K562 (cell line): ENCODE results near the gene METTL23. TPM values are rescaled to one million over a fixed set of nuclear protein-coding genes. Genes with fewer than 3 reads are reported as not detected.

Source experiments
- ATAC-seq: fragments of 200-7000 bp; cut with Tn5 transposase; 3 replicates; pipeline ENCODE4 v1.9.1; 2020; ENCODE audit warnings: moderate library complexity
- BruUV-seq: library from RNA; stranded (reverse); fragments of 400-500 nt; replicated peaks from 2 replicates; lab custom pipeline; 2021; lab: Mats Ljungman, UMichigan
- CTCF ChIA-PET: fragments of 300-600 bp; formaldehyde crosslinking; extraction: SDS; loops from one replicate; lab custom pipeline; 2021; ENCODE audit warnings: low intra/inter-chr PET ratio; lab: Yijun Ruan, JAX
- POLR2A ChIA-PET: fragments of 300-600, 350-650 bp; sonication (Branson Sonifier 250); formaldehyde crosslinking; extraction: SDS; loops from one replicate; lab custom pipeline; 2021; ENCODE audit warnings: antibody characterized with exemption, inconsistent platforms; lab: Yijun Ruan, JAX
- DNase-seq, 4 experiments: peaks; one replicate each; pipeline versions ENCODE4 v3.0.0 to v3.0.0-alpha.2; 2011 to 2018; ENCODE audit warnings: low spot score in 3 of 4, mixed read lengths in 3 of 4; ENCODE audit errors: extremely low read depth in 1 of 4
- FAIRE-seq: peaks from 2 replicates; lab custom pipeline; 2011; peaks lifted over from hg19 to GRCh38; lab: Jason Lieb, UNC
- H2AFZ ChIP-seq: 2 replicates; pipeline ENCODE4 v1.6.0; 2011; ENCODE audit warnings: low read depth, low read length, control low read depth, inconsistent platforms
- H3K27ac ChIP-seq: fragments of 200-600 bp; 3 replicates; pipeline ENCODE4 v1.8.0; 2011; ENCODE audit warnings: low read depth, mild to moderate bottlenecking, control low read depth, inconsistent platforms, low read length, moderate library complexity, mixed read lengths; ENCODE audit errors: extremely low read depth
- H3K27me3 ChIP-seq, 2 experiments: fragments of 300-600 bp in 1 of 2; 2 replicates in 1 of 2; 3 replicates in 1 of 2; pipeline versions ENCODE4 v1.6.0 to v1.8.0; 2011; ENCODE audit warnings: inconsistent platforms in 2 of 2, low read length in 2 of 2, mild to moderate bottlenecking in 1 of 2, mixed read lengths in 1 of 2, moderate library complexity in 1 of 2; ENCODE audit not compliant: control insufficient read depth in 2 of 2, insufficient read depth in 2 of 2
- H3K36me3 ChIP-seq: fragments of 300-600 bp; 3 replicates; pipeline ENCODE4 v1.8.0; 2011; ENCODE audit warnings: mild to moderate bottlenecking, low read length, inconsistent platforms; ENCODE audit not compliant: control insufficient read depth, insufficient read depth
- H3K4me1 ChIP-seq, 2 experiments: fragments of 200-600 bp in 1 of 2; replicated peaks in 1 of 2; 2 replicates in 1 of 2; 3 replicates in 1 of 2; pipeline versions ENCODE4 v1.5.1 to v1.8.0; 2011; ENCODE audit warnings: inconsistent platforms in 2 of 2, low read length in 2 of 2, mild to moderate bottlenecking in 1 of 2, mixed read lengths in 1 of 2, moderate library complexity in 1 of 2; ENCODE audit not compliant: control insufficient read depth in 2 of 2, insufficient read depth in 2 of 2
- H3K4me2 ChIP-seq: 2 replicates; pipeline ENCODE4 v1.6.1; 2011; ENCODE audit warnings: low read length, control low read depth, inconsistent platforms, mixed read lengths; ENCODE audit not compliant: insufficient read depth
- H3K4me3 ChIP-seq: fragments of 200-600 bp; sonication (generic), shearing (Covaris generic); 2 replicates; pipeline ENCODE4 v1.5.1; 2016; ENCODE audit warnings: control low read depth, inconsistent platforms
- H3K79me2 ChIP-seq: fragments of 200-600 bp; 3 replicates; pipeline ENCODE4 v1.8.0; 2011; ENCODE audit warnings: low read length, inconsistent platforms; ENCODE audit not compliant: control insufficient read depth, insufficient read depth
- H3K9ac ChIP-seq, 2 experiments: 2 replicates each; pipeline versions ENCODE4 v1.6.0 to v1.6.1; 2011; ENCODE audit warnings: low read depth in 2 of 2, low read length in 2 of 2, control low read depth in 1 of 2, inconsistent platforms in 1 of 2, mild to moderate bottlenecking in 1 of 2, mixed read lengths in 1 of 2; ENCODE audit not compliant: insufficient read depth in 1 of 2
- H3K9me1 ChIP-seq: one replicate; pipeline ENCODE4 v1.6.0; 2011; ENCODE audit warnings: inconsistent platforms, mild to moderate bottlenecking, low read length, moderate library complexity; ENCODE audit not compliant: control insufficient read depth, insufficient read depth
- H3K9me3 ChIP-seq: replicated peaks from 2 replicates; pipeline ENCODE4 v1.5.1; 2011; ENCODE audit warnings: low read depth, low read length, inconsistent platforms; ENCODE audit not compliant: control insufficient read depth, insufficient read depth
- H4K20me1 ChIP-seq: replicated peaks from 2 replicates; pipeline ENCODE4 v1.6.1; 2011; ENCODE audit warnings: low read length, inconsistent platforms, mixed read lengths; ENCODE audit not compliant: control insufficient read depth, insufficient read depth
- ARID3A ChIP-seq: IDR thresholded peaks from 2 replicates; pipeline ENCODE4 v1.6.1; 2012; ENCODE audit warnings: low read depth, low read length, improper control_type of control experiment, borderline replicate concordance
- ATF2 ChIP-seq: sonication (generic); formaldehyde crosslinking; IDR thresholded peaks from 2 replicates; pipeline ENCODE4 v1.8.1; 2022; ENCODE audit warnings: missing genetic modification reagents
- ATF7 ChIP-seq: fragments of 450-650 bp; IDR thresholded peaks from 2 replicates; pipeline ENCODE4 v1.7.1; 2014; ENCODE audit warnings: mild to moderate bottlenecking, moderate library complexity
- GTF2A2 ChIP-seq: IDR thresholded peaks from 2 replicates; pipeline ENCODE4 v1.6.1; 2016; ENCODE audit warnings: mild to moderate bottlenecking, missing genetic modification characterization, missing compliant biosample characterization
- GTF2B ChIP-seq: IDR thresholded peaks from 2 replicates; pipeline ENCODE4 v1.6.1; 2011; ENCODE audit not compliant: insufficient read length; ENCODE audit errors: extremely low read depth
- HDAC1 ChIP-seq, 2 experiments: fragments of 450-650 bp; IDR thresholded peaks; 2 replicates each; pipeline ENCODE4 v1.6.1; 2016 to 2017; ENCODE audit warnings: inconsistent platforms in 1 of 2, mild to moderate bottlenecking in 1 of 2, moderate library complexity in 1 of 2
- HMGN3 ChIP-seq: IDR thresholded peaks from 2 replicates; pipeline ENCODE4 v1.6.1; 2011; ENCODE audit warnings: borderline replicate concordance, low read depth, mild to moderate bottlenecking, mixed read lengths, low read length; ENCODE audit not compliant: insufficient read length; ENCODE audit errors: extremely low read depth
- HNRNPUL1 ChIP-seq: fragments of 200-400 bp; formaldehyde crosslinking; IDR thresholded peaks from 2 replicates; pipeline ENCODE4 v1.6.1; 2017; ENCODE audit warnings: low read length
- NCOA6 ChIP-seq: fragments of 450-650 bp; IDR thresholded peaks from 2 replicates; pipeline ENCODE4 v1.6.1; 2017; ENCODE audit warnings: mild to moderate bottlenecking
- NONO ChIP-seq, 2 experiments: fragments of 200-400 bp in 1 of 2; fragments of 450-650 bp in 1 of 2; formaldehyde crosslinking in 1 of 2; IDR thresholded peaks; 2 replicates each; pipeline ENCODE4 v1.6.1; 2017; ENCODE audit warnings: low read depth in 2 of 2, mild to moderate bottlenecking in 2 of 2, moderate library complexity in 2 of 2, low read length in 1 of 2
- RHOXF2B ChIP-seq: fragments of 250-450 bp; sonication (Bioruptor Pico); conservative IDR thresholded peaks from 2 replicates; pipeline ENCODE4 v1.5.1; 2021
- SAP30 ChIP-seq: fragments of 200-600 bp; sonication (generic); IDR thresholded peaks from 2 replicates; pipeline ENCODE4 v1.6.1; 2012; ENCODE audit warnings: borderline replicate concordance, low read depth, mild to moderate bottlenecking, moderate library complexity, low read length, control low read depth, inconsistent platforms; ENCODE audit not compliant: insufficient read depth, poor library complexity, severe bottlenecking
- SMARCE1 ChIP-seq: fragments of 450-650 bp; IDR thresholded peaks from 2 replicates; pipeline ENCODE4 v1.7.1; 2016; ENCODE audit warnings: mild to moderate bottlenecking
- ZNF253 ChIP-seq: fragments of 250-450 bp; sonication (Bioruptor Pico); conservative IDR thresholded peaks from 2 replicates; pipeline ENCODE4 v1.6.1; 2021; ENCODE audit warnings: mild to moderate bottlenecking
- ZNF586 ChIP-seq: fragments of 450-650 bp; formaldehyde crosslinking; conservative IDR thresholded peaks from 2 replicates; pipeline ENCODE4 v1.4.0; 2020; ENCODE audit warnings: mild to moderate bottlenecking, moderate library complexity
- ZNF695 ChIP-seq: fragments of 450-650 bp; formaldehyde crosslinking; IDR thresholded peaks from 2 replicates; pipeline ENCODE4 v1.4.0; 2020; ENCODE audit warnings: mild to moderate bottlenecking, moderate library complexity
- WGBS: fragments of 100-300 bp; shearing (Covaris generic); methylation state at CpG from one replicate; pipeline ENCODE4 v1.1.6; 2016; ENCODE audit warnings: low coverage, mixed read lengths; ENCODE audit not compliant: insufficient coverage; ENCODE audit errors: missing lambda C conversion rate; 5-methylcytosine and 5-hydroxymethylcytosine counted together
- in situ Hi-C: fragments of 300-500 bp; cut with MboI; formaldehyde crosslinking; loops from 4 replicates; pipeline ENCODE4 v1.15.0; 2018; ENCODE audit warnings: inconsistent platforms, mixed read lengths
- intact Hi-C: fragments of 100-400 bp; cut with micrococcal nuclease; formaldehyde crosslinking; loops from 2 replicates; pipeline ENCODE4 v1.14.2; 2022
- polyA plus RNA-seq, 8 experiments: library from polyadenylated mRNA; depleted of rRNA in 4 of 8; stranded (reverse) in 5 of 8; unstranded in 3 of 8; fragments of >200 nt; fragmentation: Nextera tagmentation in 2 of 8; fragmentation: Illumina TruSeq in 1 of 8; extraction: Ambion mirVana in 2 of 8; extraction: Trizol in 1 of 8; gene quantifications; 2 replicates each; pipeline versions ENCODE4 v1.2.1 to v1.2.3, GENCODE V29; 2011 to 2014; ENCODE audit warnings: inconsistent platforms in 1 of 8, missing spikeins in 1 of 8
- total RNA-seq, 7 experiments: library from RNA; depleted of rRNA in 6 of 7; stranded (reverse); fragments of >200 nt in 6 of 7; fragmentation: Illumina TruSeq in 2 of 7; extraction: Trizol in 2 of 7; gene quantifications; 2 replicates each; pipeline versions ENCODE4 v1.2.1 to v1.2.3, GENCODE V29; 2011 to 2021; ENCODE audit warnings: low replicate concordance in 1 of 7

Gene METTL23
- total and polyA plus RNA-seq, 9 of the 15 experiments (the other 6 are each of a cell fraction or from before 2014, with no cell fraction given), result 29.4 to 67.3 (median 41.6) TPM

GRCh38 chr17:76737676-76738467 is 11.2 kb downstream of the METTL23 start, which contains the start of gene MFSD11:
TSS of gene MFSD11 (plus strand) at chr17:76738119. CDS start at chr17:76738353, 234 bp downstream.
- peak; percentile 89 to 95 (median 90) for DNase-seq
- BruUV-seq, result TSS peak; percentile 49
- peak; percentile 15 for FAIRE-seq
- Histone ChIP-seq H3K27ac (peak within 1 kb of the TSS; percentile 99), H2AFZ (peak within 1 kb of the TSS; percentile 96), H3K4me3 (peak within 1 kb of the TSS; percentile 91), H3K9me3 (no peaks in the 10 kb centered on the region), H3K27me3 (no peaks in the 10 kb centered on the region), H3K36me3 (peaks cover 54% of the 10 kb centered on the region), H3K4me1 (peaks cover 5 to 23% of the 10 kb centered on the region in 2 experiments), H3K9me1 (no peaks in the 10 kb centered on the region), H3K4me2 (peak within 1 kb of the TSS; percentile 88), H3K79me2 (peaks cover 74% of the 10 kb centered on the region), H3K9ac (peak within 1 kb of the TSS; percentile 99), H4K20me1 (peaks cover 31% of the 10 kb centered on the region)
- in situ Hi-C loops, result no loop called here
- CTCF ChIA-PET, result no interaction called here
- intact Hi-C loops, result loop anchor here (2.0 kb wide), 1 partner anchor 51 kb away; no protein-coding TSS in a partner anchor
- WGBS, result 1% methylated on average over 57 of the region's 57 CpGs
- ATAC-seq, result peak; percentile 69
- POLR2A ChIA-PET, result interaction anchor here (0.6 to 8.5 kb wide), 20 partner anchors 8 to 1628 kb away, joined by 3 to 75 read pairs (median 3); partner anchors contain the start of genes JMJD6, METTL23 and MXRA7
- peak; percentile 87 for TF ChIP-seq HMGN3
- no peak for TF ChIP-seq ARID3A
- TF ChIP-seq HNRNPUL1, result no peak
- TF ChIP-seq ZNF586 (CRISPR knock-in tag), result no peak
- no peak for TF ChIP-seq RHOXF2B
- peak; percentile 56 for TF ChIP-seq ATF7
- 0 out of 2 replicates have a peak, but pooled peaks have one; percentile 13 for TF ChIP-seq ZNF695
- TF ChIP-seq SAP30, result peak; percentile 83
- no peak; the same call in 1 of the 2 replicates for TF ChIP-seq NCOA6
- no peak for TF ChIP-seq ATF2
- no peak for TF ChIP-seq GTF2A2 (tag)
- TF ChIP-seq HDAC1 (IDR thresholded peaks at IDR 0.05), result peak in 1 of 2 experiments; percentile 82; a peak in 2 of 4 replicates
- peak; percentile 32; the same call in 1 of the 2 replicates for TF ChIP-seq SMARCE1
- TF ChIP-seq NONO (IDR thresholded peaks at IDR 0.05; ENCODE audit: low read depth in 2 of 2, low read length in 1 of 2), result peak in 1 of 2 experiments; percentile 40; a peak in 2 of 4 replicates
- no peak for TF ChIP-seq GTF2B
- no peak for TF ChIP-seq ZNF253 (CRISPR knock-in tag)
